Measurements from ENCODE around the gene CHST6.

DNA sequence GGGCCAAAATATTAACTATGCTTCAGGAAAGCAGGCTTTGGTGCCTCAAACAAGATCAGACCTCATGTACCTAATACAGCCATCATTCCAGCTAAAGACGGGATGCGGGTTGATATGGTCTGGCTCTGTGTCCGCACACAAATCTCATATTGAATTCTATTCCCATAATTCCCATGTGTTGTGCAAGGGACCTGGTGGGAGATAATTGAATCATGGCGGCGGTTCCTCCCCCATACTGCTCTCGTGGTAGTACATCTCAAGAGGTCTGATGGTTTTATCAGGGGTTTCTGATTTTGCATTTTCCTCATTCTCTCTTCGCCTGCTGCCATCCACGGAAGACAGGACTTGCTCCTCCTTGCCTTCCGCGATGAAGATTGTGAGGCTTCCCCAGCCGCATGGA, 19.1 kb upstream of the CHST6 start:
- TF ChIP-seq, protein P1, sequence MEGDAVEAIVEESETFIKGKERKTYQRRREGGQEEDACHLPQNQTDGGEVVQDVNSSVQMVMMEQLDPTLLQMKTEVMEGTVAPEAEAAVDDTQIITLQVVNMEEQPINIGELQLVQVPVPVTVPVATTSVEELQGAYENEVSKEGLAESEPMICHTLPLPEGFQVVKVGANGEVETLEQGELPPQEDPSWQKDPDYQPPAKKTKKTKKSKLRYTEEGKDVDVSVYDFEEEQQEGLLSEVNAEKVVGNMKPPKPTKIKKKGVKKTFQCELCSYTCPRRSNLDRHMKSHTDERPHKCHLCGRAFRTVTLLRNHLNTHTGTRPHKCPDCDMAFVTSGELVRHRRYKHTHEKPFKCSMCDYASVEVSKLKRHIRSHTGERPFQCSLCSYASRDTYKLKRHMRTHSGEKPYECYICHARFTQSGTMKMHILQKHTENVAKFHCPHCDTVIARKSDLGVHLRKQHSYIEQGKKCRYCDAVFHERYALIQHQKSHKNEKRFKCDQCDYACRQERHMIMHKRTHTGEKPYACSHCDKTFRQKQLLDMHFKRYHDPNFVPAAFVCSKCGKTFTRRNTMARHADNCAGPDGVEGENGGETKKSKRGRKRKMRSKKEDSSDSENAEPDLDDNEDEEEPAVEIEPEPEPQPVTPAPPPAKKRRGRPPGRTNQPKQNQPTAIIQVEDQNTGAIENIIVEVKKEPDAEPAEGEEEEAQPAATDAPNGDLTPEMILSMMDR (IDR thresholded peaks at IDR 0.05): no peak
- no peak for TF ChIP-seq POLR2A (IDR thresholded peaks at IDR 0.05)
